Daoy (cell line): ENCODE data around the gene NLGN1. TPM values are rescaled to one million over a fixed set of nuclear protein-coding genes. Genes with fewer than 3 reads are reported as not detected.
A peak's percentile ranks its signal among the peaks of the same experiment; 100 is the strongest.

Experiments
- DNase-seq: peaks from one replicate; pipeline ENCODE4 v3.0.0-alpha.2; 2015; ENCODE audit warnings: low read depth
- total RNA-seq: library from RNA; depleted of rRNA; stranded (reverse); fragments of >200 nt; shearing (Covaris generic); gene quantifications from 2 replicates; pipeline ENCODE4 v1.2.3, GENCODE V29; 2014

NLGN1 gene
- total RNA-seq, 1 experiment from 2014 or later, result 12.1 TPM

DNA sequence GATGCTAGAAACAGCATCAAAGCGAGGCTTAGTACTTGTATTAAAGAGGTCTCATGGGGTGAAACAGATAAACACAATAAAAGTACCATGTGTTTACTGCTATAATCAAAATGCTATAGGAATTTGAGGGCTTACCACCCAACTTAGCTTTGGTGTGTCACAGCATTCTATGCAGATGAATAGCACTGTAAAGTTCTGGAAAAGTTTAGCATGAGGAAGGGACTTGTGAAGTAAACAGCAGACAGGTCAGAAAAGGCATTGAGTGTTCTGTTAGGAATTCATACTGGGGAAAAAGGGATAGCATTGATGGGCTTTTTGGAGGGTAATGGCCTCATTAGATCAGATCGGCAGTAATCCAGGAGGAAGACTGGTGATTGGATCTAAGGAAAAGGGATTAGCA is 505.3 kb downstream of the NLGN1 start:
- DNase-seq, result no peak

DNA sequence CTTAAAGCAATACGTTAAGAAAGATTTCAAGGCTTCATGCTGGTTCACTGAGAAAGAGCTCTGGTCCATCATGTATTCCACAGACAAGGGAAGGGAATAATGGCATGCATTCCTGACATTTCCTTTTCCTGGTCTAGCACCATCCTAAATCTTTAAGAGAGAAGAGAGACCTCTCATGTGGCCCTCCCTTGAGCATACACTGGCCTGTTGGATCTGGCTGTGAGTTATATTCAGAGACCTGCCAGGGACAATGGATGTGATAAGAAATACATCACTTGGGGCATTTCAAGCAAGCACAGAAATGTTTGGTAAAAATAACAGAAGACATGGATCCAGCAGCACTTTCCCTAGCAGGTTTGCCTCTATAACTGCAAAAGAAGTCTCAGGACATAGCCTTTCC is 507.8 kb downstream of the NLGN1 start:
- no peak for DNase-seq

DNA sequence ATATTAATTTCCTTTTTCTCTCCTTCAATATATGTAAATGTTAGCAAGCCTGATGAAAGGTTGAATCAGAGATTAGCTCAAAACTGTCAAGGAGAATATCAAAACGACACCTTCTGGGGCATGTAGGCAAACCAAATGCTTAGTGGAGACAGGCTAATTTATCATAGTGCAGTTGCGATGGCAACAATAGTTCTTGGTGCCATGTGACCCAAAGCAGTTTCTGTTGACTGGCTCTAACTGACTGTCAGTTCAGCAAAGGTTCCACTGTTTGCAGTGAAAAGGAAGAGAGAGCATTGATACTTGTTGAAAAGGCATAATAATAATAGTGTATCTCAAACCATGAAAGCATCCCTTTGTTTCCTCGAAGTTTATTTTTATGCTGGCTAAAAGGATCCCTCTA is 513.9 kb downstream of the NLGN1 start:
- DNase-seq, result no peak

DNA sequence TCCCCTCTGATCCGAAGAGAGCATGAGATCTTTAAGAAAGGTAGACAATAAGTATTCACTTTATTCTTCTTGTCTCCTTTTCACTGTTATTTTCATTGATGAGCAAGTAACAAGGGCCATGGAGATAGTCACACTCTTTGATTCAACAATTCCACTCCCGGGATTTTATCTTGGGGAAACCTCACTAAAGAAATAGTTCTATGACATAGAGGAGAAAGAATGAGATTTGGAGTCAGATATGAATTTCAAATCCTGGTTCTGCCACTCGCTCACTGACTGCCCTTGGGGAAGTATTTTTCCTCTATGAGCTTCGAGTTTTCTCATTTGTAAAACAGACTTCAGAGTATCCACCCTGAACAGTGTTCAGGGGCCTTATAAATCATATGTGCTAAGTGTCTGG is 514.6 kb downstream of the NLGN1 start:
- no peak for DNase-seq

GRCh38 chr3:173913397-173913796 is 515.9 kb downstream of the NLGN1 start:
- DNase-seq, result peak; percentile 36

DNA sequence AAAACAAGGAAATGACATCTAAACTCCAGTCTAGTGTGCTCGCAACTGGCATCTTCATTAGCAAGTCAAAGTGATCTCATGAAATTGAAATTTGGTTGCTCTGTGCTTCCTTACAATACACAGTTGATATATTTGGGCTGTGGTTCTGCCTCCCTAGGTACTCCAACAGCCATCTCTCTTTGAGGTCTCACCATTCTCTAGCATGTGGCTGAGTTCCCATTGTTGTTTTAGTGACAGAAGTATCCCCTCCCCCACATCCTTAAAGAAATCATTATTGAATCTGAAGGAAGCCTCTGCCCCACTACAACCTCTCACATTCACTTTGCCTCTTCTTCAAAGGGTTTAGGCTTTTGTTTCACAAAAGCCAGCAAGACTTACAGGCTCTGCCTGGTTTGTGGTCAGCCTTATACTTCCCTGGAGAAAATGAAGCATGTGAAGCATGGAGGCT is 516.5 kb downstream of the NLGN1 start:
- peak; percentile 19 for DNase-seq

- DNase-seq, result no peak
Measured at GRCh38 chr3:173916799-173917198, 519.3 kb downstream of the NLGN1 start.

- DNase-seq, result peak; percentile 26
Measured at GRCh38 chr3:173920386-173920785, 522.8 kb downstream of the NLGN1 start.

GRCh38 chr3:173921732-173922131 is 524.2 kb downstream of the NLGN1 start:
- DNase-seq, result no peak

DNA sequence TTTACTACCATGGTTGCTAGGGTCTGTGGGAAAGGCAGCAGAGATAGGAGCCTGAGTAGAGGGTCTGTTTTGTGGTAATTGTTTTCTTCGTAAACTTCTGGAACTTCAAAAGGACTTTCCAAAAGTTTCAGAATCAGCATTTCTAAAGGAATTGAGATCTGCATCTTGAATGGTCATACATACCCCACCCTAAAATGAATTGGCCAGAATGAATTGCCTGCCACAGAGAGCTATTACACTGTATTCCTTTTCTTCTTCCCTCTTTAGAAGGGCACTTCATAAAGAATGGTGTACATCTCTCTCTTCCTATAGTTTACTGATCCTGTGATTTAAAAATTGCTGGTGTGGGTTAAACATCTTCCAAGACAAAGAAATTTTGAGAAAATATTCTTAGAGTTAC is 525.7 kb downstream of the NLGN1 start:
- DNase-seq, result no peak

GRCh38 chr3:173930251-173930650 is 532.7 kb downstream of the NLGN1 start:
- DNase-seq, result no peak

- peak; percentile 84 for DNase-seq
Measured at GRCh38 chr3:173932624-173933023, 535.1 kb downstream of the NLGN1 start.

GRCh38 chr3:173933113-173933512 is 535.6 kb downstream of the NLGN1 start:
- DNase-seq, result no peak

- DNase-seq, result no peak
Measured at GRCh38 chr3:173936316-173936715, 538.8 kb downstream of the NLGN1 start.

- DNase-seq, result peak; percentile 45
Measured at GRCh38 chr3:173938159-173938558, 540.6 kb downstream of the NLGN1 start.

- DNase-seq, result no peak
Measured at GRCh38 chr3:173938616-173939015, 541.1 kb downstream of the NLGN1 start.

DNA sequence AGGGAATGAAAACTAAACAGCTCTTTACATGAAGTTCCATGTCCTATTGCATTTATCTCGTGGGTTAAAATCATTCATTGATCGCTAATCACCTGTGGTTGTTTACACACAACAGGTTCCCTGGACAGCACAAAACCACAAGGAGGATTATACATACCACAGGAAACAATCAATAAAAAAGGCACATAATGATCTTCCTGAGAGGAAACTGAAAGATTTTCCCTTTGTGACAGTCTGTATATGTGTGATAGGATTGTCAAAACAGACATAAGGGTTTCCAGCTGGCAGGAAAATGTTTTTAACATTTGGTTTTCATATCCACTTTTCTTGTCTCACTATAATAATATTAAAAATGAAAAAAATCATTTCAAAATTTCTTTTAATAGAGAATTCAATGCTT is 541.8 kb downstream of the NLGN1 start:
- DNase-seq, result no peak

DNA sequence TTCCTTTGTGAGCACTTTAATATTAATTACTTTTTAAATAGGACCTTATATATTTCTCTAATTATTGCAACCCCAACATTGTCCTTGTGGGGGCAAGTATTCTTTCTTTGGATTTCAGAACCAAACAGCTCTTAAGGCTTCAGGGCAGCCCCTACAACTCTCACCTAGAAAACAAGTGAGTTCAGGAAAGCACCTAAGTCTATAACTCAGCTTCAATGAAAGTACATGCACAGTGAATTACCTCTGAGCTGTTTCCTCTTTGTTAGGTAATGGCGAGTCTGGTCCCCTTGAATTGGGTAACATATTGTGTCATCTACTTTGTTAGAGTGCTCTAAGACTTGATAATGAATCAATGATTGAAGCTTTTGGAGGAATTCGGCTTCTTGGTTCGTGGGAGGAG is 545.7 kb downstream of the NLGN1 start:
- DNase-seq, result no peak

DNA sequence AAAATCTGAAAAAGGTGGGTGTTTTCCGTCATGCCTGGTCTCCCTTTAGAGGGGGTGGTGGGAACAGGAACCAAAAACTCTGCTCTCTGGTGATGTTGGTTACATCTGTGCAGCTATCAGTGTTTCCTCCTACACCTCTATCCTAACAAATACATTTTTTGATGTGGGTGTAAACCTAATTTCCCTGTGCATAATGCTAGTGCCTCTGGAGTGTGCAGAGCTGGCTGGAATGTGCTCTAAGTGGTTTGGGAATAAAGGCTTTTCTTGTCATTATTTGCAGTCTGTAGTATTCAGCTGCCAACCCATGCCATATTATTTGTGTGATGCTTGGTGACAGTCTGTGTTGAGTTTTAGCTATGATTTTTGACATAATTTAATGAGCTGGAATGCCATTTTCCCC is 547.6 kb downstream of the NLGN1 start:
- DNase-seq, result no peak

GRCh38 chr3:173945806-173946205 is 548.3 kb downstream of the NLGN1 start:
- no peak for DNase-seq

GRCh38 chr3:173954647-173955046 is 557.1 kb downstream of the NLGN1 start:
- DNase-seq, result no peak

GRCh38 chr3:173957646-173958045 is 560.1 kb downstream of the NLGN1 start:
- no peak for DNase-seq

- DNase-seq, result no peak
Measured at GRCh38 chr3:173958805-173959204, 561.3 kb downstream of the NLGN1 start.

DNA sequence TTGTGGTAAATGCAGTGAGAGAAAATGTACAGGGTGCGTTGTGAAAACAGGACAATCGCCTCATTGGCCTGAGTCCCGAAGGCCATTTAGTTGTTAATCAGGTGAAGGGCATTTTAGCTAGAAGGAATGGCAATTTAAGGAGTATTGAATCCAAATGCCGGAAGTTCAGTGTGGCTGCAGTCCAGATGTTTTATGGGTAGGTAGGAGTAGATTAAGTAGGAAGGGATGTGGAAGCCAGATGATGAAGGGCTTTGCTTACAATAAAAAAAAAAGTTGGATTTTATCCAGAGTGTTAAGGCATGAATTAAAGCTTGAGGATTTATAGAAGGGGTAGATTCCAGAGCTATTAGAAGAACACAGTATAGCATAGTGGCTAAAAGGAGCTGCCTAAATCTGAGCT is 572.7 kb downstream of the NLGN1 start:
- no peak for DNase-seq

DNA sequence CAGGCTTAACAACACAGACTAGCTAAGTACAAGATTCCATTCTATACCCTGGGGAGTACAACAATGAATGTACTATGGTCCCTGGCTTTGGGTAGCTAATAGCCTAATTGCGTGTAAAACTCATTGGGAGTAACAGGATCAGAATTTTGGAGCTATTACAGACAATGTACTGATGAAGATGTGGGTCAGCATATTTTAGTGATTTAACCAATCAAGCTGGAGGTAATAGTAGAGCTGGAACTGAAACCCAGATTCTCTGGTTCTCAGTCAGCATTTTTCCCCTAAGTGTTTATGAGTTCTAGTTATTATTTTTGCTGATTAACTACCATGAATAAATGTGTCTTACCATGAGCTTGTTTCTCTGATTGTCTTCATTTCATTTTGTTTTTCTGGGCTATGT is 578.7 kb downstream of the NLGN1 start:
- DNase-seq, result no peak
